LHCN-M2 (cell line): Measurements from ENCODE around the gene GOLGA6D. TPM values are rescaled to one million over a fixed set of nuclear protein-coding genes. Genes with fewer than 3 reads are reported as not detected.
"Not testable (repeated sequence)": the region's sequence is repeated elsewhere in the genome, so short reads cannot be mapped to it uniquely, and the experiment has no call there.

Source experiments
- DNase-seq: peaks from one replicate; pipeline ENCODE4 v3.0.0-alpha.2; 2012; ENCODE audit warnings: low read depth
- total RNA-seq: library from RNA; depleted of rRNA; stranded (reverse); fragments of >200 nt; gene quantifications from 2 replicates; pipeline ENCODE4 v1.2.3, GENCODE V29; 2014

The GOLGA6D gene
- total RNA-seq, 1 experiment from 2014 or later, result not detected

DNA sequence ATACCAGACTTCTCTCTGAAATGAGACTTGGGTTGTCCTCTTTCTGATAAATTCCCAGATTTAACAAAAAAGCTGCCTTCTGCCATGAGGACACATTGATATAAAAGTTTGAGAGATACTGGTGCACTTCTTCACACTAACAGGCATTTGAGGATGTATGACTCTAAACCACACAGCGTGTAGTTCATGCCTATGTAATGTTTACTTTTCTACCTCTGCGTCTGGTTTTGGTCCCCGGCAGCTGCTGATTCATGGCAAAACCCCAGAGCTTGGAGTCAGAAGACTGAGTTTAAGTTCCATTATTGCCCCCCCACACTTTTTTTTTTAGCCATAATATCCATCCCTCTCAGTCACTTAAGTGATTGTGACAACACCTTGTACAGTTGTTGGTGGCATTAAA lies 1.5 kb downstream of the GOLGA6D start:
- not testable (repeated sequence) for DNase-seq

DNA sequence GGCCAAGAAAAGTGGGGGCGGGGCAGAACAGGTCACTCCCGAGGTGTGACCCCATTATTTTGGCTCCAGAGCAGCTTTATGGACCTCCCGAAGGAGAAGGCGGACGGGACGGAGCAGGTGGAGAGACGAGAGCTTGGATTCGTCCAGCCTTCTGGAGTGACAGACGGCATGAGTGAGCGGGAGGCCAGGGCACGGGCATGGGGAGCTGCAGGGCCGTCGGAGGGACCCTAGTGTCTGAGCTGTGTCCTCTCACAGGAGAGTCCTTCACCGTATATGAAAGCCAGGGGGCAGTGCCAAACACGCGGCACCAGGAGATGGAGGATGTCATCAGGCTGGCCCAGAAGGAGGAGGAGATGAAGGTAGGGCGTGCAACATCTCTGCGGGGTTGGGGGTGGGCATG lies 11.0 kb downstream of the GOLGA6D start:
- DNase-seq, result not testable (repeated sequence)

DNA sequence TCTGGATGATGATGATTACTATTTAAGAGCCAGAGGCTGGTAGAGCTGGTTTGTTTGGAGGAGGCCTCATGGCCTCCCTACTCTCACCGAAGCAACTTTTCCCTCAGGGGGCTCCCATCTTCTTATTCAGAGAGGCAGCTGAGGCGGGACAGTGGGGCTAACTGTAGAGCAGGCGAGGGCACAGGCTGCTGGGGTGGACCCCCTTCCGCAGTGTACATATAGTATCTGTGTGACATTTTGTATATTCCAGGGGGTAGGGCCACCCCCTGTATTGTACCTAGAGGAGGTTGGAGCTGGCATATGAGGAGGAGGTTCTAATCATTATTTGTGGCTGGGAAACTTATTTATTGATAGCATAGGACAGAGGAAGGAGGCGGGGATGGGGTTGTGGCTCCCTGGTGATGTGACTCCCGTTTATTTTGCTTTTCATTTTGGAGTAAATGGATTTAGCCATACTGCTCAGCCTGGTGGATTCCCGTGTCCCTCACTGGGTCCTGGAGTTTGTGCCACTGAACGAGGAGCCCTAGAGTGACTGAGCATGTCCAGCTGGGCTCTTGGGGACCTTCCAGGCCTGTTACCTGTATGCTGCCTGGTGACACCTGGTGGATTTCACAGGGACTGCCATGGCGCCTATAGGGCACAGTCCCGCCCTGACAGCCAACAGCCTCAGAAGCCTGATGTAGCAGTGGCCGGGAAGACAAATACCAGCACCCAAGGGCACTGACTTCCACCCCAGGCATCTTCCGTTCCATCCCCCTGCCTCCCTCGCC lies 16.1 kb downstream of the GOLGA6D start:
- not testable (repeated sequence) for DNase-seq

DNA sequence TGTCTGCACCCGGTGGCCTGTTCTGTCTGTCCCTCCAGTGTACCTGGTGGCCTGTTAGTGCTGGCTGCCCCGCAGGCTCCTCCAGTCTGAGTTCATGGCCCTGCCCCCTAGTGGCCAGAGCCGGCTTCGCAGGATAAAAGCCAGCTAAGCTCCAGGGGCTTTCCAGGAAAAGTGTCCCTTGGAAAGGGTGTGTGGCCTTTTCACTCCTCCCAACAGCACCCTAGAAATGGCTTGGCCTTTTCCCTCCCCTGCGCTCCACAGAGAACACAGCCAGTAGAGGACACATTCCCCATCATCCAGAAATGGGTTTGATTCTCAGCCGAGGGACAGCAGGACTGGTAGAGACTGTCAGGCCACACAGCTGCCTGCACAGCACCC lies 16.7 kb downstream of the GOLGA6D start:
- not testable (repeated sequence) for DNase-seq

DNA sequence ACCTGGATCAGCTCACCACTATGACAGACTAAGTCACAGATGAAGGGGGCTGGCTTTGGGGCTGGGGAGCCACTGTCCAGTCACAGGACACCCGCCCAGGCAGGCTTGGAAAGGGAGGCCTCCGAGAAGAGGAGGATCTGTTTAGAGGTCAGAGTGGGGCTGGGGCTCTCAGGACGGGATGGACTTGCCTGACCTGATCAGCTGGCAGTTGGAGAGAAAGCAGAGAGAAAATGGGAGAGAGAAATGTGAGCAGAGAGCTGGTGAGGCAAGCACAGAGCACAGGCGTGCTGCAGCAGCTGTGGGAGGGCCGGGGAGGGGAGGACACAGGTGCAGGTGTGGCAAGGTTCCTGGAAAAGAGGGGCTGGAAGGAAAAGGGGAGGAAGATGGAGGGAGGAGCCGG lies 17.4 kb downstream of the GOLGA6D start:
- not testable (repeated sequence) for DNase-seq

DNA sequence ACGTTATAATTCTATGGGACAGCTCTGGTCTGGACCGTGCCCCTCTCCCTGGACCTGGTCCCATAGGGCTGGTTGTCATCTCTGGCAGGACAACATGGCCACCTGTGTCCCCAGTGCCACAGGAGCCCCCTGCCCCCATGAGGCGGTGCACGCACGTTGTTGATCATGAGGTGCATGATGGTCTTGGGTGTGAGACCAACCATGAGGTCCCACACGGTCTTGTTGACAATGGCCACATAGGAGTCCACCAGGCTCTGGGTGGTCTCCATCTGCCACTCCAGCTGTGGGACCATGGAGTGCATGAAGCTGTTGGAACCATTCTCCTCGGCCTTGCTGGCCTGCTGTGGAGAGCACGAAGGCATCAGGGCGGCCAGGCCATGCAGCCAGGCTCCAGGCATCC lies 19.7 kb downstream of the GOLGA6D start:
- no peak for DNase-seq

DNA sequence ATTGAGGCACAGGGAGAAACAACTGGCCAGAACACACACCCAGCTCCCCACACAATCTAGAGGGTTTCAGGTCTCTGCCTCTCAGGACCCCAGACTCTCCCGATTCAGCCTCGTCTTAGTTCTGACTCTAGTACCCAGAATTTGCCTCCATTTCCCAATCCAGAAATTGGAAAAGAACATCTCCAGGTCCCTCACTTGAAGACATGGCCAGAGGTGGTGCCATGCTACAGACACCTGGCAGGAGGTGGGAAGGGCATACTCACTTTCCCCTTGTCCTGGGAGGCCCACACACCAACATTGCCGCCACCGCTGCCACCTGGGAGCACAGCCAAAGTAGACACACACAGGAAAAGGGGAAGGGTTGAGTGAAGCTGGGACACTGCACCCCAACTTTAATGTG lies 20.1 kb downstream of the GOLGA6D start:
- not testable (repeated sequence) for DNase-seq

DNA sequence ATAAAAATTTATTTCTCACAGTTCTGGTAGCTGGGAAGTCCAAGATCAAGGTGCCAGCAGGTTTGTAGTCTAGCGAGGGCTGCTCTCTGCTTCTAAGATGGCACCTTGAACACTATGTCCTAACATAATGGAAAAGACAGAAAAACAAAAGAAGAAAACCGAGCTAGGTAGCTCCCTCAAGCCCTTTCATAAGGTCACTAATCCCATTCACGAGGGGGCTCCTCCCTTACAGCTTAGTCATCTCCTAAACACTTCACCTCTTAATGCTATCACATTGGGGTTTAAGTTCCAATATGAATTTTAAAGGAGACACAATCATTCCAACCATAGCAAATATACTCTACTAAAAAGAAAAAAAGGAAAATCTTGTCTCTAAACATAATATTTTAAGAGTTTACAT lies 23.6 kb downstream of the GOLGA6D start:
- DNase-seq, result no peak

DNA sequence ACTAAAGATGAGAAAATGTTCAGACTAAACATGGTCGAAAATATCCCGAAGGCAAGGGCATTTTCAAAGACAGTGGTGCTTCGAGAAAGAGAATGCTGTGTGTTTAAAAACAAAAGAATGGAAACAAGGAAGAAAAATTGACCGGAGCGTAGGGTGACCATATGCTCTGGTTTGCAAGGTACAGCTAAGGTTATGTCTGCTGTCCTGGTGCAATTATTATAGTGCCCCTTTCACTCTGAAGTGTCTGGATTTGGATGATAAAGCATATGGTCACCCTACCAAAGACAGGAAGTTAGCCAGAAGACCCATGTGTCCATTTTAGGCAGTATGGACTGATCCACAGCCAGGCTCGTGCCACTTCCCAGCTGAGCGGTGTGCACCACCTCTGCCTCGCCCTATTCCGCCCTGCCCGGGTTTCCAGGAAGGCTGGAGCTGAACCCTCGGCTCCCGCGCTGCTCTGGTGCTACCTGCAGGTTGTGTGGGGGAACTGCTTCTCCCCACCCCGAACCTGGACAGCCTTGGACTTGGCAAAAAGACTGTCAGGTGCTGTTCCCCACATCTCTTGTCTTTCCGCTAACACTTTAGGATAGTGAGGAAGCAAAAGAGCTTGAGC lies 25.2 kb downstream of the GOLGA6D start:
- peak; percentile 24 for DNase-seq

DNA sequence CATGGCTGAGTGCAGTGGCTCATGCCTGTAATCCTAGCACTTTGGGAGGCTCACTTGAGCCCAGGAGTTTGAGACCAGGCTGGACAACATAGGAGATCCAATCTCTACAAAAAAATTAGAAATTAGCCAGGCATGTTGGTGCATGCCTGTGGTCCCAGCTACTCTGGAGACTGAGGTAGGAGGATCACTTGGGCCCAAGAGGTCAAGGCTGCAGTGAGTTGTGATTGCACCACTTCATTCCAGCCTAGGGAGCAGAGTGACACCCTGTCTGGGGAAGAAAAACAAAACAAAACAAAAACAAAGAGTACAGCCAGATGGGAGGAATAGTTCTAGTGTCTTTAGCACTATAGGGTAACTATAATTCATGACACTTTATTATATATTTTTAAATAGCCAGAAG lies 27.1 kb downstream of the GOLGA6D start:
- DNase-seq, result peak; percentile 35

DNA sequence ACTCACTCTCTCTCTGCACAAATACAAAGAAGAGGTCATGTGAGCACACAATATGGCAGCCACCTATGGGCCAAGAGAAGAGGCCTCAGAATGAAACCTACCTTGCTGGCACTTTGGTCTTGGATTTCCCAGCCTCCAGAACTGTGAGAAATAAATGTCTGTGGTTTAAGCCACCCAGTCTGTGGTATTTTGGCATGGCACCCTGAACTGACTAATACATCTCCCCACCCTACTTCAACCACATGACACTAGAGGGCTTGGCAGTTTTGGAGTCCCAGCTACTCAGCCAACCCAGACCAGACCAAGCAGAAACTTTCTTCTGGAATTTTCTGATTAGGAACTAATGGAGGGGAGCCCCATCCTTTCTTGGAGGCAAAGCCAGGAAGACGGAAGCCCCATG lies 29.9 kb downstream of the GOLGA6D start:
- peak; percentile 54 for DNase-seq

DNA sequence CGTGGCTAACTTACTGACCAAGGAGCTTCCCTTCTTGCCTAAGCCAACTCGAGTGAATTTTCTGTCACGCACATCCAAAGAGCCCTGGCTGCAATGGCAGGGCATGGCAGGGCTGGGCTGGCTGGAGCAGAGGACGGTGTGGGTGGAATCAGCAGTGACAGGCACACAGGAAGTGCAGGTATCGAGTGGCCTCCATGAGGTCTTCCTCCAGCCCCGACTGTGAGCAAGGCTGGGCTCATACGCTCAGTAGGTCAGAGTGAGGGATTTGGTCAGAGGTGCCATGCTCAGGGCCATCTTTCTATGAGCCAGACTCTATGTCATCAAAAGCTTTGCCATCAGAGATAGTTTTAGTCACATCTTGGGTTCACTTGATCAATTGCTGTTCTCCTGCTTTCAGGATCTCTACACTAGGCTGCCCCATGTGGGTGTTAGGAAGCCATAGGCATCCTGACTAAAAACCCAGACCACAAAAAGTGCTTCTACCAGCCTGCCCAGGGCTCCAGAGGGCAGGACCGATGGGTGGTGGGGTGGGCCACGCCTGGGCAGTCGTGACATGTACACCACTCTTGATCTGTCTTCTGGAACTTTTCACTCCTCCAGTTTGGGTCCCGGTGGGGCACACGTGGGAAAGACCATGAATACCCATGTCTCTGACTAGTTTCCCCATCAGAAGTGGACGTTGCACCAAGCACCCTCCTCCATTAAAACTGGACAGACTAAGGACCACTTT lies 30.6 kb downstream of the GOLGA6D start:
- no peak for DNase-seq

DNA sequence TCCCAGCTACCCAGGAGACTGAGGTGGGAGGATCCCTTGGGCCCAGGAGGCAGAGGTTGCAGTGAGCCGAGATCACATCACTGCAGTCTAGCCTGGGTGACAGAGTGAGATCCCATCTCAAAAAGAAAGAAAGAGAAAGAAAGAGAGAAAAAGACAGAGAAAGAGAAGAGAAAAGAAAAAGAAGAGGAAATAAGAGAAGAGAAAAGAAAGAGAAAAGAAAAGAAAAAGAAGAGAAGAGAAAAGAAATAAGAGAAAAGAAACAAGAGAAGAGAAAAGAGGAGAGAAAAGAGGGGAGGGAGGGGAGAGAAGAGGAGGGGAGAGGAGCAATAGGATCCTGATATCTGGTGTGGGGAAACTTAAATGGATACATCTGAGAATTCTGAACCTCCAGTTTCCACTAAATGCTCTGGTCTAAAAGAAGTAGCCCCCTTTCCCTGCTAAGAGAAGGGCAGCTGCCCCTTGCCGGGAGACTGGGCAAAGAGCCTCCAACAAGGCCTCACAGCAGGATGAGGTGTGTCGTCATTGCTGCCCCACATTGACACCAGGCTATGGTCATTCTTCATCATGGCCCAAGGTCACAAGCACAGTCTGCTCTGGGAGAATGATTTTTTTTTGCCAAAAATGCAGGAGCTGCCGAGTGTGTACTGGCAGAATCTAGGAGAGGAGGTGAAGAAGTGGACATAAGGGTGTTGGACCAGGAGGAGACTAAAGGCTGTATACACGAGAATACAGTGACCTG lies 32.1 kb downstream of the GOLGA6D start:
- no peak for DNase-seq

DNA sequence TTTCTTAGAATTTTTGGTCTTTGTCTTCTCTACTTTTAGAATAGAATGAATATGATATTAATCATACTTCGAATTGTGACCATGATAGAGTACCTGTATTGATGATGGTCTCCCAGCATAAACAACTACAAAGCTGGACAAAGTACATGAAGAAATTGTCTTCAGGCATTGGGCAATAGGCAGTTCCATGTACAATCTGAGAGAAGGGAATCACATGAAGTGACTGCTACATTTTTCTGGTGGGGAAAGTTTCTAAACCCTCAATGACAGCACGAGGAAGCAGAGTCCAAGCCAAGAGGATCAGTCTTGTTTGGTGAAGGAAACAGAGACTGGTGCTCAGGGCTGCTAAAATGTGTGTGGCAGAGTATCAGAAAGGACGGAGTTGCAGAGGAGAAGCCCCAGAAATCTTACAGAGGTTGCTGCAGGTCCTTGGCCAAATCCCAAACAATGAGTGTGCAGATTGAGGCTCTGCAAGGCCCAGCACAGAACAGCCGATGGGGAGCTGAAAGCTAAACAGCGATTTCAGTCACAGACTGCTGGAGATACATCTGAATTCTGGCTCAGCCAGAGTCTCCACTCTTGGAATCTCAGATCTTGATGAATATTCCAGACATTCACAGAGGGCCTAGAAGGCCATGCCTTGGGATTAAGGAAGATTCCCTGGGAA lies 36.7 kb downstream of the GOLGA6D start:
- DNase-seq, result not testable (repeated sequence)

DNA sequence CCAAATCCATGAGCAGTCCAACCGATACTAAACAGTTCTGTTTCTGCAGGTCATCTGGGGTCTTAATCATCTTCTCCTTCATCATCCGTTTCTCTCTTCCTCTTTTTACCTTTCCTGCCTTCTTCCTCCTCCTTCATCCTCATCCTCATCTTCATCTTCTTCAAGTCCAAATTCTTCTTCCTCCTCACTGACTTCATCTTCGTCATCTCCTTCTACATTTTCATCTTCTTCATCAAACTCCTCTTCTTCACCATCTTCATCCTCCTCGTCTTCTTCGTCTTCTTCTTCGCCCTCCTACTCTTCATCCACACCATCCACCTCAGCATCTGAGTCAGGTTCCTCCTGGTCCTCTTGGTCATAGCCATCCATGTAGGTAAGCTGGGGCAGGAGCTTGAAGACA lies 39.1 kb downstream of the GOLGA6D start:
- DNase-seq, result no peak

DNA sequence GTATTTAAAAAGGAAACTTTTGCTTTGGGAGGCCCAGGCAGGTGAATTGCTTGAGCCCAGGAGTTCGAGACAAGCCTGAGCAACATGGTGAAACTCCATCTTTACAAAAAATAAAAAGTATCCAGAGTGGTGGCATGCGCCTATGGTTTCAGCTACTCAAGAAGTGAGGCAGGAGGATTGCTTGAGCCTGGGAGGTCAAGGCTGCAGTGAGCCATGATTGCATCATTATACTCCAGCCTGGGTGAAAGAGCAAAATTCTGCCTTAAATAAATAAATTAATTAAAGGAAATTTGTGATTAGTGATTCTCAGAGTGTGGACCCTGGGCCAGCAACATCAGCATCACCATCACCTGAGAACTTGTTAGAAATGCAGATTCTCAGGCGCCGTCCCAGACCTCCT lies 43.3 kb downstream of the GOLGA6D start:
- DNase-seq, result no peak

DNA sequence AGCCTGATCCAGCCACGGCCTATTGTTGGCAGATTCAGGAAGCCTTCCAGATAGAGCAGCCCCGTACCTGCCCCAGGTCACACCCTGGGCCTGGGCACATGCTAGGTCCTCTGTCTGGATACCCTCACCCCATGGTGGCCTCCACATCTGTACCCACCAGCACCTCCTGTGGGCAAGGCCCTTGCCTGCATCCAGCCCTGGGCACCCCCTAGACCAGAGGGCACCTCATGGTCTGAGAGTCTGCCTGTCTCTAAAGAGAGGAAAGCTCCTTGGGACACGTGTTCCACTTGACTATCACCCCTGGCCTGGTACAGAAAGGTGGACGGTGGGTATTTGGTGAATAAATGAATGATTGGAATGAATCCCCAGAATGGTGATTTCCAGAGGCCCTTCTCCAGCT lies 44.4 kb downstream of the GOLGA6D start:
- DNase-seq, result no peak

DNA sequence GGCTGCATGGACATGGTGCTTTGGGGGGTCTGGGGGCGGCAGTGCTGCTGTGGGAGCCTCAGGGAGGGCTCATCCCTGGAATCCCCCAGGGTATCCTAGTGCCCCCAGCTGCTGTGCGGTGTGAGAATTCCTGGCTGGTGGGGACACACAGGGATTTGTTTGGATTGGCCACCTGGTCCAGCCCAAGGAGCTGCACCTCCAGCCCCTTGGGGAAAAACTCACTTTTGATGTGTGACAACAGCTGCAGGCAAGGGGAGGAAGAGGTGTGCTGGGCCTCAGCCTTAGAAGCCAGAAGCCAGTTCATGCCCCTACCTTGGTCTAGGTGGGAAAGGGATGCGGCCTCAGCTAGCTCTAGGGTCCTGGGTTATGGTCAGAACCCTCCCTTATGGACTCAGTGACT lies 44.9 kb downstream of the GOLGA6D start:
- DNase-seq, result no peak

DNA sequence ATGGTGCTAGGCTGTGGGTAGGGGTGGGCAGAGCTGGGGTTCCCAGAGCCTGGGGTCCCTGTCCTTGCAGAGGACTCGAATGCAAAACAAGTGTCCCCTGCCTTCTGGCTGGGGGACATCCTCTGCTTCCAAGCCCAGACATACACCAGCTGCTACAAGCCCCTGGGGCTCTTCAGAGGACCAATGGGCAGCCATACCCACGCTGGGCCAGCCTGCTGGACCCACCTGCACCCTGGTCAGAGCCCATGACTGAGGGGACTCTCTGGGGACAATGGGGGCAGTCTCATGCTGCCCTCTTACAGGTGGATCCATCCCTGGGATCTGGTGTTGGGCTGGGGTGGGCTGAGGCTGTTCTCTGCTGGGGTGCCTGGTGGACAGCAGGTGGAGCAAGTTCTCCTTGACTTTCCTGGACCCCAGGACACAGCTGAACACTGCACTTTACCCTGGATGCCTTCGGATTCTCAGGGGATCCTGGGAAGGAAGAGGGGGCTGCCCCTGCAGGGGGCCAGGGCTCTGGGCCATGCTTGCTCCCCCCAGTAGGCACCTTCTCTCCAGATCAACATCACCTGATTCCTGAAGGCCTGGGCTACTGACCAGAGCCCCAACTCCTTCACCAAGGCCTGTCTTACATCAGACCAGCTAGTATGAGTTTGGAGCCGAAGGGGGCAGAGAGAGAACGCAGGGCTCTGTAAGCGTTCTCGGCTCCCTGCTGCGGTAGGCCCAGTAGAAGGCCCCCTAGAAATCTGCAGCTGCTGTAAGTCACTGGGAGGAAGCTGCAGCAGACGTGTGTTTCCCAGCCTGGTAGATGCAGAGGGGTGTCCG lies 46.1 kb downstream of the GOLGA6D start:
- DNase-seq, result no peak

DNA sequence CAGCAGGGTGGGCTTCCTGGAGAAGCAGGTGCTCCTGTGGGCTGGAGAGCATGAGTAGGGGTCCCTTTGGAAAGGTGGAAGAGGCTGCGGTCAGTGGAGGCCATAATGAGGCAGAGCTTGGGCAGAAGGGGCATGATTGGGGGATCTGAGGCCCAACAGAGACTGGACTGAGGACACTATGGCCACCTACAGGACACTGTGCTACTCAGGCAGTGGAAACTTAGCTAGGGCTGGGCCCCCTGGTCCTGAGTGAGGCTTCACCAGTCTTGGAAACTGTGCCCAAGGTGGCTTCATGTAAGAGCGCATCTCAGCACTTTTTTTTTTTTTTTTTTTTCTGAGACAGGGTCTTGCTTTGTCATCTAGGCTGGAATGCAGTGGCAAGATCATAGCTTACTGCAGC lies 46.9 kb downstream of the GOLGA6D start:
- no peak for DNase-seq

DNA sequence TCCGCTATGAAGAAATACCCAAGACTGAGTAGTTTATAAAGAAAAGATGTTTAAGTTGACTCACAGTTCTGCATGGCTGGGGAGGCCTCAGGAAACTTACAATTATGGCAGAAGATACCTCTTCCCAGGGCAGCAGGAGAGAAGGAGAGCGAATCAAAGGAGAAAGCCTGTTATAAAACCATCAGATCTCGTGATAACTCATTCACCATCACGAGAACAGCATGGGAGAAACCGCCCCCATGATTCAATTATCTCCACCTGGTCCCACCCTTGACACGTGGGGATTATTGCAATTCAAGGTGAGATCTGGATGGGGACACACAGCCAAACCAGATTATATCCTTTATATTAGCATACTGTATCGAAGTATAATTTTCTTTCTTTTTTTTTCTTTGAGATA lies 49.5 kb downstream of the GOLGA6D start:
- not testable (repeated sequence) for DNase-seq
